GM21825 (cell line): ENCODE measurements around the gene LAIR2.

Source experiments
- ATAC-seq: cut with Tn5 transposase; IDR thresholded peaks from one replicate; pipeline ENCODE4 v1.9.1; 2021; ENCODE audit warnings: mild to moderate bottlenecking, moderate library complexity; ENCODE audit not compliant: unreplicated experiment

The LAIR2 gene, protein sequence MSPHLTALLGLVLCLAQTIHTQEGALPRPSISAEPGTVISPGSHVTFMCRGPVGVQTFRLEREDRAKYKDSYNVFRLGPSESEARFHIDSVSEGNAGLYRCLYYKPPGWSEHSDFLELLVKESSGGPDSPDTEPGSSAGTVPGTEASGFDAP

DNA sequence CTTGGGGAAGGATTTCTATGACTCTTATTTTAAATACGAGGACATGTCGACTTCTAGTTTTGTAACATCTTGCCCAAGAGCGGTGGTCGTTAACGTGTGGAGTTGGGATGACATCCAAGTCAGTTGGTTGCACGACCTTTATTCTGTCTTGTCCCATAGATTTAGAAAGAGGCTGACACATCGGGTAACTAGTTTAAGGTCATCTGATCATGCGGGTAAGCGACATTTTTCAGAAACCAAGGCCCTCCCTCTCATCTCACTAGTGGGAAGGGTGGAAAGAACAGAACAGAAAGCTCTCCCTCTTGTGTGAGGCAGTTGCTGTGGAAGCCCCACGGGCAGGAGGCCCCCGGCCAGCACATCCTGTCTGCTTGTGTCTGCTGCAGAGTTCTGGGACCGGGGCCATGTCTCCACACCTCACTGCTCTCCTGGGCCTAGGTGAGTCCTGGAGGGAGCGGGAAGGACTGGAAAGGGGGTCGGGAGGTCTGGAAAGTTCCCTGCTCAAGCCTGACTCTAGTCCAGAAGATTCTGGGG lies at the start of gene LAIR2:
Gene LAIR2, plus strand, starts transcription at position 314 of the 531 bp plus-strand sequence. Its CDS starts 88 bp downstream, at position 402.
- no peak for ATAC-seq

DNA sequence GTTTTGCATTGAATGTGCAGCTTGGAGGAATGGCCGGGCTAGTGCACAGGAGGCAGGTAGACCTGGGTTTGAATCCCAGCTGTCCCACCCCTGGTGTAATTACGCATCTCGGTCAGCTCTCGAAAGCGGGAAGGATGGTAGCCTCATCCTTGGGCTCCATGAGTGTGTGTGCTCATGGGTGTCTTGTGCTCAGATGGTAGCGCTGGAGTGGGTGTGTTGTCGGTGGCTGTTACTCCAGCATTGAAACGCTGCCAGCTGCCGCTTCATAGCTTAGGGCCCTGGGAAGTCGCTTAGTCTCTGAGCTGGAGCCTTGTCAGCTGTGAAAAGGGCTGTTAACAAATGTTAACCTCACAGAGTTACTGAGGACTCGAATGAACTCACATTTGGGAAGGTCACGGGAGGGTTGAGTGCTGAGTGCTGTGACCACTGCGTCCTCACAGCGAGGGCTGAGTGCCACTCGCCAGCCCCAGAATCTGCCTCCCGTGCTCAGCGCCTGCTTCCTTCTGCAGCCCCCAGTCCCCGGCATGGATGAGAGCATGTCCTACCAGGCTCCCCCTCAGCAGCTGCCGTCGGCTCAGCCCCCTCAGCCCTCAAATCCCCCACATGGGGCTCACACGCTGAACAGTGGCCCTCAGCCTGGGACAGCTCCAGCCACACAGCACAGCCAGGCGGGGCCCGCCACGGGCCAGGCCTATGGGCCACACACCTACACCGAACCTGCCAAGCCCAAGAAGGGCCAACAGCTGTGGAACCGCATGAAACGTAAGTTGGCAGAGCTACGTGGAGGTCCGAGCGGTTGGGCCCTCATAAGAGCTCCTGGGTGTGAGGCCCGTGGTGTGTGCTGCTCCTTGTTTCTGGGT lies 48.5 kb upstream of the LAIR2 start:
- no peak for ATAC-seq

DNA sequence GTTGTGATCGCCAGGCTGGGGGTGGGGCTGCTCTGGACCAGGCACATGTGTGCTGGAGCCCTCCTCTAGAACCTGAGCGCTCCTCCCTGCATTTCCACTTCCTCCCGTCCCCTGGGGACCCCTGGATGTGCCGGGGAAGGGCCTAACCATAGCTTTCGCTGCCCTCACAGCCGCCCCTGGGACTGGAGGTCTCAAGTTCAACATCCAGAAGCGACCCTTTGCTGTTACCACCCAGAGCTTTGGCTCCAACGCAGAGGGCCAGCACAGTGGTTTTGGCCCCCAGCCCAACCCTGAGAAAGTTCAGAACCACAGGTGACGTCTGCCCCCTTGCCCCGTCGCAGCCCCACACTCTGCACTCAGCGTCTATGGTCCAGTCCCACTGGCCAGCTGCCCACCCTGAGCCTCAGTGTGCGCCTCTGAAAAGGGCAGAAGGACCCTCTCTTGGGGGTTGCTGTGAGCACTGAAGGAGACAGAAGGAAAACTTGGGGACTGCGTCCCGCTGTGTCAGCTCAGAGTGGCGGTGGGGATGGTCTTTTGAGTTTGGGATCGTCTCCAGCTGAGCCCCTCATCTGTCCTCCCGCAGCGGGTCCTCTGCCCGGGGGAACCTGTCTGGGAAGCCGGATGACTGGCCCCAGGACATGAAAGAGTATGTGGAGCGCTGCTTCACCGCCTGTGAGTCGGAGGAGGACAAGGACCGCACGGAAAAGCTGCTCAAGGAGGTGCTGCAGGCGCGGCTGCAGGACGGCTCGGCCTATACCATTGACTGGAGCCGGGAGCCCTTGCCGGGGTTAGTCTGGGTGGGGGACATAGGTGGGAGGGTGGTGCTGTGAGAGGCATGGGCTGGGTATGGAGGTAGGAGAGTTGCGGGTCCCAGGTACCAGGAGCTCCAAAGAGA lies 47.6 kb upstream of the LAIR2 start:
- ATAC-seq: no peak

DNA sequence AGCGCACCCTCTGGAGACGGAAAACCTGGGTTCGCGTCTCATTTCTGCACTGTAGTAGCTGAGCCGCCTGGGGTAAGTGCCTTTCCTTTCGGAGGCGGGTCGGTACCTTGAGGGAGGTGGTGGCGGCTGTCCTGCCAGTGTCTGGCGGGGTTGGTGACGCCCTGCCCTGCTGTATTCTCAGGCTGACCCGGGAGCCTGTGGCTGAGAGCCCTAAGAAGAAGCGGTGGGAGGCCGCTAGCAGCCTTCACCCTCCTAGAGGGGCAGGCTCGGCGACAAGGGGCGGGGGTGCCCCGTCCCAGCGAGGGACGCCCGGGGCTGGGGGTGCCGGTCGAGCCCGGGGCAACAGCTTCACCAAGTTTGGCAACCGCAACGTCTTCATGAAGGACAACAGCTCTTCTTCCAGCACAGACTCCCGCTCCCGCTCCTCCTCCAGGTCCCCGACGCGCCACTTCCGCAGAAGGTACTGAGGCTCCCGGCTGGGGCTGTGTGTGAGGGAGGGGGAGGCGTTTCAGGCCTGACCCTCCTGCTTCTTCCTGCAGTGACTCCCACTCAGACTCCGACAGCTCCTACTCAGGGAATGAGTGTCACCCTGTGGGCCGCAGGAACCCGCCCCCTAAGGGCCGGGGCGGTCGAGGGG lies 46.7 kb upstream of the LAIR2 start:
- ATAC-seq: no peak

DNA sequence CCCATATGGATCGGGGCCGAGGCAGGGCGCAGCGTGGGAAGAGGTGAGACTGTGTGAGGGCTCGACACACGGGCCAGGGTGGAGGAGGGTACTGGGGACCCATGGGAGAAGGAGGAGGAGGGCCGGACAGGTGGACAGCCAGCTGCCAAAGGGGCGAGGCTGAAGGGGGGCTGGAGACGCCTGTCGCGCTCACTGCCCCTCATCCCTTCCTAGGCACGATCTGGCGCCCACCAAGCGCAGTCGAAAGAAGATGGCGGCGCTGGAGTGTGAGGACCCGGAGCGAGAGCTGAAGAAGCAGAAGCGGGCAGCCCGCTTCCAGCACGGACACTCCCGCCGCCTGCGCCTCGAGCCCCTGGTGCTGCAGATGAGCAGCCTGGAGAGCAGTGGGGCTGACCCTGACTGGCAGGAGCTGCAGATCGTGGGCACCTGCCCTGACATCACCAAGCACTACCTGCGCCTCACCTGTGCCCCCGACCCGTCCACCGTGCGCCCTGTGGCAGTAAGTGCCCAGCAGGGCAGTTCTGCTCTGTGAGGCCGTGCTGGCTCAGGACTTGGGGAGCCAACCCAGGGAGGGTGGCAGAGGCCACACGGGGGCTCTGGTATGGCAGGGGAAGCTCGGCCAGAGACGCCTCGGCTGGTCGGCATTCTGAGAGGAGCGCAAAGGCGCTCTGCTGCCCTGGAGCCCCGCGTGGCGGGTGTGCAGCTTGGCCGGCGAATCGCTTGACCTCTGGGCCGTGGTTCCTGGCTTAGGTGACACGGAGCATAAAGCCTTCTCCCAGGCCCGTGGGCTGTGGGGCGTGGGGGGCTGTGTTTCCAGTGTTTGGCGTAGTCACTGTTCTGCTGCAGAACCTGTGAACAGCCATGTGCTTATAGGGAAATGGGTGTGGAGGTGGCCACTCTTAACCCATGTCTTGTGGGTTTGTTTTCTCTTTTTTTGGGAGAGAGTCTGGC lies 45.9 kb upstream of the LAIR2 start:
- ATAC-seq: no peak

DNA sequence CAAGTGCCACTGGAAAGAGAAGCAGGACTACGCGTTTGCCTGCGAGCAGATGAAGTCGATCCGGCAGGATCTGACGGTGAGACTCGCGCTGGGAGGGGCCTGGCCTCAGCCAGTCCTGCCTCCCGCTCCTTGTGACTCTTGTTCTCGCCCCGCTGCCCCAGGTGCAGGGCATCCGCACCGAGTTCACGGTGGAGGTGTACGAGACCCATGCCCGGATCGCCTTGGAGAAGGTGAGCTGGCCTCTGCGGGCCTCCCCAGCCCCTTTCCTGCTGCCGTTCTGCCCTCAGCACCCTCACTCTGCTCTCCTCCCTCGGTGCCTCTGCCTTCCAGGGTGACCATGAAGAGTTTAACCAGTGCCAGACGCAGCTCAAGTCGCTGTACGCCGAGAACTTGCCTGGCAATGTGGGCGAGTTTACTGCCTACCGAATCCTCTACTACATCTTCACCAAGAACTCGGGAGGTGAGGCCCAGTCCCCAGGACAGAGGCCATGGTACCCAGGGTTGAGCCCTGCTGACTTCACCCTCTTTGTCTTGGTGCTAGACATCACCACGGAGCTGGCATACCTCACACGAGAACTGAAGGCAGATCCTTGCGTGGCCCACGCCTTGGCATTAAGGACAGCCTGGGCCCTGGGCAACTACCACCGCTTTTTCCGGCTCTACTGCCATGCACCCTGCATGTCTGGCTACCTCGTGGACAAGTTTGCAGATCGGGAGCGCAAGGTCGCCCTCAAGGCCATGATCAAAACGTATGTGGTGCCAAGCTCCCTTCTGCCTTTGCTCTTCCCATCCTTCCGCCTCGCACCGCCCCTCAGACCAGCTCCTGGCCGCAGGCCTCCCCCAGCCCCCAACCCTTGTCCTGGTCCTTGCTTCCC lies 44.6 kb upstream of the LAIR2 start:
- no peak for ATAC-seq

DNA sequence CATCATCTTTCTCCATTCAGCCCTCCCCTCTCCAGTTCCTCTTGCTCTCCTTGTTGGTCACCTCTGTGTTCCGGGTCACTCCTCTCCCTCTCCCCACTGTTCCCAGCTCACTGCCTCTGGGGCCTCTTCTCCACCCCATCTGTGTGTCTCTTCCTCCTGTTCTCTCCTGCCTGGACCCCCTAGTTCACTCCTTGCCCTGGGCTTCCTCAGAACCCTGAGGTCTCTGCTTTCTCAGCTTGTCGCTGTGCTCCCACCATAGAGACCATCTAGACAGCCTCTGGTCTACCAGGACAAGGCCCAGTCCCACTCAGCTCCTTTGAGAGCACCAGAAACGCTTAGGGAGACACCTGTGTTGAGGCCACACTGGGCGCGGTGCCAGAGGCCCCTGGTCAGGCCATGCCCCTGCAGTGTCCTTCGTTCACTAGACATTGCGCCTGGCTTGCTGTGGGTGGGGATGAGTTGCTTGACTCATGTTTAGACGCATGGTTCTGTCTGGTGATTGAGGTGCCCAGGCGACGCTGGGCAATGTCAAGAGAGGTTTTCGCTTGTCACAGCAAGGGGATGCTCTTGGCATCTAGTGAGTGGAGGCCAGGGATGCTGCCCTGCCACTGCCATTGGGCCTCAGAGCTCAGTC lies 43.9 kb upstream of the LAIR2 start:
- no peak for ATAC-seq

DNA sequence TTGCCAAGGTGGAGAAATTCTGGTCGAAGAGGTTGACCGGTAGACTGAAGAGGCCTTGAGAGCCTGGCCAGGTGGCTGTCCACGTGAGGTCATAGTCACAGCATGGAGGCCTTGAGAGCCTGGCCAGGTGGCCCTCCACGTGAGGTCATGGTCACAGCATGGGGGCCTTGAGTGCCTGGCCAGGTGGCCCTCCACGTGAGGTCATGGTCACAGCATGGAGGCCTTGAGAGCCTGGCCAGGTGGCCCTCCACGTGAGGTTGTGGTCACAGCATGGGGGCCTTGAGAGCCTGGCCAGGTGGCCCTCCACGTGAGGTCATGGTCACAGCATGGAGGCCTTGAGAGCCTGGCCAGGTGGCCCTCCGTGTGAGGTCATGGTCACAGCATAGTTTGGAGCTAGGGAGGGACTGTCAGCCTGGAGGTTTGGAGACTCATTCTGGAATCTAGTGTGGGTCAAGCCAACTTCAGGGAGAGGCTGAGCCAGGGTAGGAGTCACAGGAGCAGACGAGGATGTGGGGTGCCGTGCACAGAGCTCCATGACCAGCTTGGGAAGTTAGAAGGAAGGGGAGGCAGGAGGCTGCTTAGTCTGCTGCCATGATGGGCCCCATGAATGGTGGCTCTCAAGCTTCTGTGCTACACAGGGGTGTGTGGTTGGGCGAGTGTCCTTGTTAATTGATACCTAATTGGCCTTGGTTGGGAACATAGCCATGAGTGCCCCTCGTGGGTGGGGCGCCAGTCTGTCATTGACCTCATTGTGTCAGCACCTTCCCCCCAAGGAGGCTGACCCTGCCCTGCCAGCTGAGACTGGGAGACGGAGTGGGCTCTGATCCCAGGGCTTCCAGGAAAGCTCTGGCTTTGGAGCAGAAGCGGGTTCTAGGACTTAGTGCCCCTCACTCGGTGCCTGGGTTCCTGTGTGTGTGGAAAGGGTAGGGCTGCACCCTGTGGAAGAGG lies 43.1 kb upstream of the LAIR2 start:
- ATAC-seq: no peak

DNA sequence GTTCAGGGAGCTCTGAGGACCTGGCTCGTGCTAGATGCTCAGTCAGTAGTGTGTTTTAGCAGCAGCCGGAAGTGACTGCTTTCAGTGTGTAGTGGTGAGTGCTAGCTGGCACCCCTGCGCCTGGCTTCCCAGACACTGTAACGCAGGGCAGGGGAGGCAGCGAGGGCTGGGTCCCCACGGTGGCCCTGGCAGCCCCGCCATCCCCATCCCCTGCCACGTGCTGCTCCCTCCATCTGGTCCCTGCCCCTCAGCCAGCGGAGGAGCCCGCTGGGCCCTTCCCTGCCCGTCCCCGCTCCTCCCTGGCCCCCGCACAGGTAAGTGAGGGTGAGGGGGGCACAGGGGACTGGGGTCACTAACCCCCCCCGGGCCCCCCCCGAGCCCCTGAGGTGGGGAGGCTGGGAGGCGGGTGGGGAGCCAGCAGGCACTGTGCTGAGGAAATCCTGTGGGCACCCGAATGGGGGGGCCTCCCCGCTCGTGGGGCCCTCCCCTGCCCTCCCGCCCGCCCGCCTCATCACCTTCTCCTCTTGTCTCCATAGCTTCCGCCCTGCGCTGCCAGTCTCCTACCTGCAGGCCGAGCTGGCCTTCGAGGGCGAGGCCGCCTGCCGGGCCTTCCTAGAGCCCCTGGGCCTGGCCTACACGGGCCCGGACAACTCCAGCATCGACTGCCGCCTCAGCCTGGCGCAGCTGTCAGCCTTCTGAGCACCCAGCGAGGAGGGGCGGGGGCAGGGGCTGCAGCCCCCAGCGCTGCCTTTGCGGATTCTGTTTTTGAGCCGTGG lies 42.2 kb upstream of the LAIR2 start:
- no peak for ATAC-seq

DNA sequence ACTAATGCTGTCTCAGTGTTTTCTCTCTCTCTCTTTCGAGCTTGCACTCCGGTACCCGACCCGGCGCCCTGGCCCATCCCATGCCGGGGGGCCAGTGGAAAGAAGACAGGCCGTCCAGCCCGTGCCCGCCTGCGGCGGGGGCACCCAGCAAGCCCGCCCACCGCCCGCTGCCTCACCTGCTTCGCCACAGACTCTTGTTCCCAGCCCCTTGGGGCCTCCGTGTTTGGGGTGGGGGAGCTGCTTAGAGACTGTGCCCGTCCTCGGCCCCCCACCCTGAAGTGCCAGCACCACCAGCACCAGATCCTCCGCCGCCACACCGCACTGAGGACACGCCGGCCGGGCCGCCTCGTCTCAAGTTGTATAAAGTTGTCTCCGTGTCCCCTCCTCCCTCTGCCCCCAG lies 41.4 kb upstream of the LAIR2 start:
- ATAC-seq: no peak

DNA sequence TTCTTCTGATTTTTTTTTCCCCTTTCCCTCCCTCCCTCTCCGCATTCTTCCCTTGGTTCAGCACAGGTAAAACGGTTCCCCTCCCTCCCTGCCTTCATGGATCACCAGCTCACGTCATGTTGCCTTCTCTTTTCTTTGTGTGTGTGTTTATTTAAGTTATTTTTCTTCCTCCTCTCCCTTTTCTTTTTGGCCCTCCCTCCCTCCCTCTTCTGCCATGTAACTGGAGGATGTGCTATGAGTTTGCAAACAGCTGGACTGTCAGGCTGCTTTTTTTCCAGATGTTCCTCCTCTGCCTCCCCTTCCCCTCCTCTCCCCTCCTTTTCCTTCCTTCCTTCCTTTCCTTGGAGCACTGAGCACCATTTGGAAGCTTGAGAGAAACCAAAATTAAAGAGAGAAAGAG lies 41.0 kb upstream of the LAIR2 start:
- ATAC-seq: no peak

DNA sequence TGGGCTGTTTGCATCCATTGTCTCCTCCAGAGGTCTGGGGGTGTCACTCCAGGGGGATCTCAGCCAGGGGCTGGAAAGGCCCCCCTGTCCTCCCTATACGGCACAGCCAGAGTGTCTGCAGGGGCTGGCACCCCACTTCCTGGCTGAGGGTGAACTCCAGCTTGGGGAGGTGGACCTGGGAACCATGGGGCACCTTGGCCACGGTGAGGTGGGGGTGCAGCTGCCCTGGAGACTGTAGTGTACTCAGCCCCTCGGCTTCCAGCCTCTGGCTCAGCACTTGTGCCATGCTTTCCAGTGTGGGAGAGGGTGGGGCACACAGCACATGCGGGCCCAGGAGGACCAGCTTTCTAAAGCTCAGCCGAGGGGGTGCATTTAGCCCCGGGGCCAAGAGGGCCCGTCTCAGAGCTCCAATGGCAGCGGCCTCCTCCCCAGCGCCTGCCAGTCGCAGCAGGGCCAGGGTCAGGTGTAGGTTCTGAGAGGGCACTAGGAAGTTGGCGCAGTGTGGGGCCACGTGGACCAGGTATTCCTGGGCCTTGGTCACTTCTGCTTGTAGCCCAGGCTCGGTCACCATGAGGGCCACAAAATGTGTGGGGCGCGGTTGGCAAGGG lies 40.5 kb upstream of the LAIR2 start:
- ATAC-seq: no peak

DNA sequence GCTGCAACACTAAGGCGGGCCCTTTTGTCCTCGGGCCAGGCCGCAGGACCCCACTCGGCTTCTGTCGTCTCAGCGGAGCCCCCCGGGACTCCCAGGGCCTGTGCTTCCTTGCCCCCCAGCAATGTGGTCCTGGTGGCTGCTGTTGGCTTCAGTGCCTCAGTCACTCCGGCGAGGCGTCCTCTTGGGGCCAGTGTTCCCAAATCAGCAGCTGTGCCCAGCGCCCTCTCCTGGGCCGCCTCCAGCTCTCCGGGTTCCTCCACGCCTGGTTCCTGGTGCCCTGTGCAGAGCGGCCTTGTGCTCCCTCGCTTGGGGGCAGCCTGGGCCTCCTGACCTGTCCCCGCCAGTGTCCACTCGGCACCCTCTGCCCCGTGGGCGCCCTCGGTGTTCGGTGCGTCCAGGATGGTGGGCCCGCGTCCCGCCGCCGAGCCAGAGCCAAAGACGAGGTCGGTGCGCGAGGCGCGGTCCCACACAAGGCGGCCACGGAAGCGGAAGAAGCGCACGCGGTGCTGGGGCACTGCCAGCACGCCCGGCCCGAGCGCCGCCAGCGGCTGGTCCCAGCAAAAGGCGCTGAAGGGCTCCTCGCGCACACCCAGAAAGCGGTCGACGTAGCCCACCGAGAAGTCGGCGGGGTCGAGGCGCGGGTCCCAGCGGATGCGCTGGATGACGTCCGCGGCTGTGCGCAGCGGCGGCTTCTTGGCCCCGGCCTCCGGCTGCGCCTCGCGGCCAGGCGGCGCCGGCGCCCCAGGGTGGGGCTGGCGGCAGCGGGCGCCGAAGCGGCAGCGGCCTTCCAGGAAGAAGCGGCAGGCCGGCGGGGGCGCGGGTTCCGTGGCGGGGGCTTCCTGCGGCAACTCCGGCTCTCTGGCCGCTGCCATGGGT lies 39.7 kb upstream of the LAIR2 start:
- peak; percentile 7 for ATAC-seq

DNA sequence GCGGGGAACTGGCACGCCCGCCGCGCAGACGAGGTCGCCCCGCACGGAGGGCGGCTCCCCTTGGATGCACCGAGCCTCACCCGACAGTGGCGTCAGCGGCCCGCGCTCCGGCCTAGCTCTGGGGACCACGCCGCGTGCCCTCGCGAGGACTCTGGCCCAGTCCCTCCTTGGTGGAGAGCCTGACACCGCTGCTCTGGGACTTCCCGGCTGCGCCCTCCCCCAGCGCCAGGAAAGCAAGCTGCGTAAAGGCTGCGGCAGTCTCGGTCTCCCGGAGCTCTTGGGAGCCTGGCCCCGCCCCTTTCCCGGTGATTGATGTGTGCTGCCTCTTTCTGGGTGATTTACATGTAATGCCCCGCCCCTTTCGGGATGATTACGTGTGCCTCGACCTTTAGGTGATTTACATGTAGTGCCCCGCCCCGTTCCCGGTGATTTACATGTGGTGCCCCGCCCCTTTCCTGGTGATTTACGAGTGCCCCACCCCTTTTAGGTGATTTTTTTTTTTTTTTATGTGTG lies 39.0 kb upstream of the LAIR2 start, which contains the start of gene LENG9:
Gene LENG9, minus strand, starts transcription at position 248 of the 513 bp plus-strand sequence. CDS start 252 bp downstream, outside the sequence.
- ATAC-seq: peak; percentile 42
